VCaP (cell line): ENCODE results near the gene EDC4.

Experiments
- H3K27ac ChIP-seq: fragments of 450-650 bp; 2 replicates; pipeline ENCODE4 v1.5.1; 2017
- CTCF ChIP-seq: fragments of 450-650 bp; conservative IDR thresholded peaks from 2 replicates; pipeline ENCODE4 v1.5.1; 2017; ENCODE audit warnings: mild to moderate bottlenecking, moderate library complexity

Gene EDC4

GRCh38 chr16:67837811-67838210, 35.0 kb upstream of the EDC4 start:
- no peak for TF ChIP-seq CTCF

GRCh38 chr16:67841198-67841815, 31.5 kb upstream of the EDC4 start:
- TF ChIP-seq CTCF = no peak
- peak overlapping the region; percentile 85 for H3K27ac ChIP-seq

More at GRCh38 chr16:67837811-67838210, 35.0 kb upstream of the EDC4 start:
- H3K27ac ChIP-seq = no peak overlapping the region

- peak; percentile 78 for TF ChIP-seq CTCF
These were observed 30.9 kb upstream of the EDC4 start, which contains the start of gene THAP11 for GRCh38 chr16:67841816-67842508. THAP11 (plus strand) TSS chr16:67842320; CDS start chr16:67842555, 235 bp downstream.

GRCh38 chr16:67842509-67843342, 30.1 kb upstream of the EDC4 start:
- TF ChIP-seq CTCF = peak; percentile 23; the same call in 1 of the 2 replicates
- peak overlapping the region; percentile 85 for H3K27ac ChIP-seq

More at GRCh38 chr16:67841816-67842508, 30.9 kb upstream of the EDC4 start, which contains the start of gene THAP11:
- H3K27ac ChIP-seq = peak within 1 kb of the TSS; percentile 85

- peak overlapping the region; percentile 85 for H3K27ac ChIP-seq
- no peak for TF ChIP-seq CTCF
These were observed 29.5 kb upstream of the EDC4 start for GRCh38 chr16:67843343-67843765.

- H3K27ac ChIP-seq = peak overlapping the region; percentile 85; the same call in 1 of the 2 replicates
- no peak for TF ChIP-seq CTCF
These were observed 28.4 kb upstream of the EDC4 start for GRCh38 chr16:67844497-67844896.
